Measurements from ENCODE around the gene PCDHB16. TPM values are rescaled to one million over a fixed set of nuclear protein-coding genes. Genes with fewer than 3 reads are reported as not detected.
"Not testable (repeated sequence)": the region's sequence is repeated elsewhere in the genome, so short reads cannot be mapped to it uniquely, and the experiment has no call there.

Gene PCDHB16
- 1 to 10 TPM; 4.4 to 5.2 (median 4.8) TPM for total RNA-seq

DNA sequence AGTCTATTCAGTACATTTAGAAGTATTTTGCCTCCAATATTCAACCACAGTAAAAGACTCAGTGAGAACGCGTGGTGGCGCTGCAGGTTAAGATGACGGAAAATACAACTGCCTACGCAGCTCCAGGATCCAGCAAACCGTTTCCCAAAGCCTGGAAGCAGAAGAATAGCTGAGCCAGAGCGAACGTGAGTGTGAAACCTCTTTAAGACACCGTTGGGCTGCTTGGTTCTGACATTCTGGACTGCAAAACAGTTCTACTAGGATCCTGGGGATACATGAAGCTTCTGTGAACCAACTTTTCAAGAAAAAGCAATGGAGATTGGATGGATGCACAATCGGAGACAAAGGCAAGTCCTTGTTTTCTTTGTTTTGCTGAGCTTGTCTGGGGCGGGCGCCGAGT lies at the start of gene PCDHB16:
PCDHB16 (plus strand) TSS at position 140 of the 400 bp plus-strand sequence; CDS start at position 313, 173 bp downstream.
- H3K4me1 ChIP-seq: no peaks in the 10 kb centered on the region
- TF ChIP-seq POLR2AphosphoS5 (IDR thresholded peaks at IDR 0.05) (no peak), POLR2A (IDR thresholded peaks at IDR 0.05) (no peak), EP300 (IDR thresholded peaks at IDR 0.05) (no peak), CTCF (IDR thresholded peaks at IDR 0.05) (peak in 3 of 4 experiments; percentile 33 to 47 (median 40))
- 4 to 36% methylated on average over 2 to 8 of the region's 13 CpGs for WGBS, 2 donors (ENCODE audit: low coverage in 1 of 2)
- peaks cover 0 to 5% of the 10 kb centered on the region in 2 donors for H3K36me3 ChIP-seq
- peak within 1 kb of the TSS; percentile 28 to 37 for H3K4me3 ChIP-seq
- peak within 1 kb of the TSS in 3 of 4 donors; percentile 15 to 61 (median 30) for H3K27ac ChIP-seq
- peak; percentile 72 for ATAC-seq
- H3K27me3 ChIP-seq: peaks cover 49% of the 10 kb centered on the region
- peaks cover 0 to 80% (median 0%) of the 10 kb centered on the region in 3 donors for H3K9me3 ChIP-seq

GRCh38 chr5:141135030-141135717 lies 47.0 kb upstream of the PCDHB16 start, which contains the start of gene PCDHB5:
PCDHB5 (plus strand) TSS chr5:141135206; CDS start chr5:141135435, 229 bp downstream.
- Histone ChIP-seq H3K27ac (peak within 1 kb of the TSS in 1 of 4 donors; percentile 14), H3K4me3 (peak within 1 kb of the TSS; percentile 34 to 43), H3K9me3 (peaks cover 0 to 89% (median 2%) of the 10 kb centered on the region in 3 donors), H3K27me3 (peaks cover 18% of the 10 kb centered on the region), H3K4me1 (no peaks in the 10 kb centered on the region), H3K36me3 (no peaks in the 10 kb centered on the region)
- TF ChIP-seq CTCF (IDR thresholded peaks at IDR 0.05) (peak in 3 of 4 experiments; percentile 22 to 48 (median 26)), POLR2A (IDR thresholded peaks at IDR 0.05) (no peak)
- 13 to 15% methylated on average over 18 to 22 of the region's 22 CpGs for WGBS, 2 donors (ENCODE audit: low coverage in 1 of 2)
- no peak for ATAC-seq

DNA sequence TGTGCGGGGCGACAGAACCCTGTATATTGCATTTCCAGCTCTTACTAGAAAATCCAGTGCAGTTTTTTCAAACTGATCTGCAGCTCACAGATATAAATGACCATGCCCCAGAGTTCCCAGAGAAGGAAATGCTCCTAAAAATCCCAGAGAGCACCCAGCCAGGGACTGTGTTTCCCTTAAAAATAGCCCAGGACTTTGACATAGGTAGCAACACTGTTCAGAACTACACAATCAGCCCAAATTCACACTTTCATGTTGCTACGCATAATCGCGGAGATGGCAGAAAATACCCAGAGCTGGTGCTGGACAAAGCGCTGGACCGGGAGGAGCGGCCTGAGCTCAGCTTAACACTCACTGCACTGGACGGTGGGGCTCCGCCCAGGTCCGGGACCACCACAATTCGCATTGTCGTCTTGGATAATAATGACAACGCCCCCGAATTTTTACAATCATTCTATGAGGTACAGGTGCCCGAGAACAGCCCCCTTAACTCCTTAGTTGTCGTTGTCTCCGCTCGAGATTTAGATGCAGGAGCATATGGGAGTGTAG lies 46.4 kb upstream of the PCDHB16 start:
- Histone ChIP-seq H3K4me1 (no peaks in the 10 kb centered on the region), H3K4me3 (peak overlapping the region; percentile 34 to 43), H3K9me3 (peaks cover 0 to 89% (median 2%) of the 10 kb centered on the region in 3 donors), H3K27me3 (peaks cover 18% of the 10 kb centered on the region), H3K36me3 (no peaks in the 10 kb centered on the region), H3K27ac (no peak overlapping the region)
- 54 to 65% methylated on average over 19 of the region's 19 CpGs for WGBS, 2 donors (ENCODE audit: low coverage in 1 of 2)
- ATAC-seq: no peak
- TF ChIP-seq CTCF (IDR thresholded peaks at IDR 0.05): no peak
- no peak for TF ChIP-seq EP300 (IDR thresholded peaks at IDR 0.05)
- no peak for TF ChIP-seq POLR2AphosphoS5 (IDR thresholded peaks at IDR 0.05)
- TF ChIP-seq POLR2A (IDR thresholded peaks at IDR 0.05): no peak

GRCh38 chr5:141137346-141137745 lies 44.8 kb upstream of the PCDHB16 start:
- Histone ChIP-seq H3K9me3 (peaks cover 0 to 96% (median 2%) of the 10 kb centered on the region in 3 donors), H3K27me3 (peaks cover 18% of the 10 kb centered on the region)
- WGBS, 2 donors (ENCODE audit: low coverage in 1 of 2): 83% methylated on average over 5 of the region's 34 CpGs; no CpG with 5 or more reads in 1 of the 2 donors
- not testable (repeated sequence) for H3K36me3 ChIP-seq, H3K27ac ChIP-seq, ATAC-seq, H3K4me1 ChIP-seq, H3K4me3 ChIP-seq

DNA sequence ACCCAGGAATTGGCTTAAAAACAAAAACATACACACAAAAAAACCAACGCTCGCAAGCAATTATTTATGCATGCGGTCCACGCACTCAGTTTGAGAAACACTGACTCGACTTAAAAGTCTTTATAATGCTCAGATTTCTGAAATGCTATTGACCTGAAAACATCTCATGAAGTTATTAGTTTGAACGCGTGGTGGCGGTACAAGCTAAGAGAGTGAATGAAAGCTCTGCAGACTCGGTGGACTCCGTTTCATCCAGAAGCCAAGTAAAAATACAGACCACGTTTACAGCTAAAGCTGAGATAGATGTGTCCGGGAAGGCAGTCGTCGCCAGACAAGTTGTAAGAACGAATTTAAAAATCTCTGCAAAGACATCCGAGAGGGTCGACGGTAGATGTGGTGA lies 32.4 kb upstream of the PCDHB16 start, which contains the start of gene PCDHB6:
PCDHB6 (plus strand) TSS at position 246 of the 400 bp plus-strand sequence. CDS start 201 bp downstream, outside the sequence.
- WGBS, 2 donors (ENCODE audit: low coverage in 1 of 2): 15 to 26% methylated on average over 18 of the region's 18 CpGs

More for the DNA sequence above, 32.4 kb upstream of the PCDHB16 start, which contains the start of gene PCDHB6:
- no peak for TF ChIP-seq POLR2AphosphoS5 (IDR thresholded peaks at IDR 0.05)
- TF ChIP-seq EP300 (IDR thresholded peaks at IDR 0.05): no peak
- peak in 1 of 4 experiments; percentile 27 for TF ChIP-seq CTCF (IDR thresholded peaks at IDR 0.05)
- H3K36me3 ChIP-seq: no peaks in the 10 kb centered on the region
- no peak for ATAC-seq
- H3K27ac ChIP-seq: no peak within 1 kb of the TSS
- peaks cover 0 to 89% (median 0%) of the 10 kb centered on the region in 3 donors for H3K9me3 ChIP-seq
- peaks cover 43% of the 10 kb centered on the region for H3K27me3 ChIP-seq
- H3K4me1 ChIP-seq: no peaks in the 10 kb centered on the region
- H3K4me3 ChIP-seq: peak within 1 kb of the TSS in 1 of 2 donors; percentile 6
